Measurements from ENCODE around the gene PGA3. TPM values are rescaled to one million over a fixed set of nuclear protein-coding genes. Genes with fewer than 3 reads are reported as not detected.
"Not testable (repeated sequence)": the region's sequence is repeated elsewhere in the genome, so short reads cannot be mapped to it uniquely, and the experiment has no call there.

Gene PGA3
- 1 to 10 TPM in 2 of 7 donors, under 1 TPM in 2, not detected in 3; 0.37 to 2.6 (median 1.2) TPM for total RNA-seq
- under 1 TPM; 0.33 to 0.61 (median 0.54) TPM for polyA plus RNA-seq
- long read RNA-seq, donor 1, transcript PGA3-201 (9 exons, 1,748 nt), result major isoform, 5 of 5 reads
- long read RNA-seq, donor 1, partial matches to known transcripts, result 0 of 5 reads
- long read RNA-seq, donor 1, other reads (novel, unspliced or antisense), result 0 of 5 reads
- long read RNA-seq, donor 2, result 0 reads

DNA sequence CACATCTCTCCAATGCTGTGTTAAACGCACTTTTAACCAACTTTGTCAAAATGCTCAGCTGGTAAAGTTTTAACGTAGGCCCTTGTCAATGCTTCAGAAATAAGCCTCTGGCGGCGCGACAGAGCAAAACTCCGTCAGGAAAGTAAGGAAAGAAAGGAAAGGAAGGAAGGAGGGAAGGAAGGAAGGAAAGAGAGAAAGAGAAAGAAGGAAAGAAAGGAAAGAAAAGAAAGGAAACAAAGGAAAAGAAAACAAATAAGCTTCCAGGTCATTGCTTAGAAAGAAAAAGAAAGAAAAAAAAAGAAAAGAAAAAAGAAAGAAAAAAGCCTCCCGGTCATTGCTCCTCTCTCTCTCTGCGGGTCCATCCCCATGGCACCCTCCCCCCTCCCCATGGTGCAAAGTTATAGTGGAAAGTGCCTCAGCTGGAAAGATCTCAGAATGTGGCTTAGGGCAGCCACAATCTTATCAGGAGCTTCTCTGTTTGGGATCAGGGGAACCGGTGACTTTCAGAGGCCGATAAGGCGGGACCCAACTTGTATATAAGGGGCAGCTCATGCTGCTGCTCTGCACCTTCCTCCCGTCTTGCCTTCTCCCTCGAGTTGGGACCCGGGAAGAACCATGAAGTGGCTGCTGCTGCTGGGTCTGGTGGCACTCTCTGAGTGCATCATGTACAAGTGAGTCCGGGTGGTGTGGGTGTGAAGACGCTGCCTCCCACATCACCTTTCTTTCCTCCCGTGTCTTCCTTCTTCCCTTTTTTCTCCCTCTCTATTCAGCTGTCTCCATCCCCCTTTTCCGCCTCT, at the start of gene PGA3:
PGA3 (plus strand) TSS at position 566 of the 797 bp plus-strand sequence; CDS start at position 616, 50 bp downstream.
- H3K27ac ChIP-seq; H3K27me3 ChIP-seq (replicated peaks in 1 of 7); H3K9me3 ChIP-seq; intact Hi-C loops (cut with DNase I; ENCODE audit: low total_unique reads); H3K36me3 ChIP-seq; H3K4me3 ChIP-seq; DNase-seq: not testable (repeated sequence)
- H3K4me1 ChIP-seq, result peaks cover 0 to 11% (median 0%) of the 10 kb centered on the region in 6 donors
- 69 to 81% (median 70%) methylated on average over 15 to 17 of the region's 18 CpGs for WGBS, 5 donors

DNA sequence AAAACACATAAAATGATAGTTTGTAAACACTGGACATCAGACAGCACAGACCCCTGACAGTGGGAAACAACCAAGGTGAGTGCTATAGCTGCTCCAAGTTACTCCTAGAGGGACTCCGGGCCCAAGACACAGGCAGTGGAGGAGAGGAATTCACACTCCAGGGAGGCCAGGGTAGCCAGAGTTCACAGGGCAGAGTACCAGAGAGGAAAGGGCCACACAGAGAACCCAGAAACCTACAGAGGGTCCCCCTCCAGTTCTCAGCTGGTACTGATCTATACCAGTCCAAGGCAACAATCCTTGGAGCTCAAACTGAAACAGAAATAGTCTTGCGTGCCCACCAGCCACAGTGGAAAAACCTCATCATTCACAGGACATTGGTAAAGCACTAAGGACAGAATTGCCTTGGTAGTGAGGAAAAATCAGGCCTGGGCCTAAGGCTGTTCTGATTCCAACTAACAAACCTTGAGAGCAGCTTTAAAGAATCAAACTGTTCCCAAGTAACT, 49.7 kb upstream of the PGA3 start:
- H3K36me3 ChIP-seq, result peaks cover 0 to 18% (median 0%) of the 10 kb centered on the region in 6 donors
- no peaks in the 10 kb centered on the region for H3K27me3 ChIP-seq (replicated peaks in 1 of 7)
- H3K27ac ChIP-seq, result peak overlapping the region in 6 of 8 donors; percentile 41 to 65 (median 50)
- peaks cover 0 to 21% (median 17%) of the 10 kb centered on the region in 8 donors for H3K9me3 ChIP-seq
- 88 to 94% (median 90%) methylated on average over 2 of the region's 2 CpGs for WGBS, 5 donors
- H3K4me3 ChIP-seq, result no peak overlapping the region
- peaks cover 5 to 82% (median 41%) of the 10 kb centered on the region in 6 donors for H3K4me1 ChIP-seq
- intact Hi-C loops (cut with DNase I; ENCODE audit: low total_unique reads), result no loop called here
- DNase-seq, result no peak
- TF ChIP-seq POLR2AphosphoS5 (IDR thresholded peaks at IDR 0.05), result no peak
- TF ChIP-seq, protein P1, sequence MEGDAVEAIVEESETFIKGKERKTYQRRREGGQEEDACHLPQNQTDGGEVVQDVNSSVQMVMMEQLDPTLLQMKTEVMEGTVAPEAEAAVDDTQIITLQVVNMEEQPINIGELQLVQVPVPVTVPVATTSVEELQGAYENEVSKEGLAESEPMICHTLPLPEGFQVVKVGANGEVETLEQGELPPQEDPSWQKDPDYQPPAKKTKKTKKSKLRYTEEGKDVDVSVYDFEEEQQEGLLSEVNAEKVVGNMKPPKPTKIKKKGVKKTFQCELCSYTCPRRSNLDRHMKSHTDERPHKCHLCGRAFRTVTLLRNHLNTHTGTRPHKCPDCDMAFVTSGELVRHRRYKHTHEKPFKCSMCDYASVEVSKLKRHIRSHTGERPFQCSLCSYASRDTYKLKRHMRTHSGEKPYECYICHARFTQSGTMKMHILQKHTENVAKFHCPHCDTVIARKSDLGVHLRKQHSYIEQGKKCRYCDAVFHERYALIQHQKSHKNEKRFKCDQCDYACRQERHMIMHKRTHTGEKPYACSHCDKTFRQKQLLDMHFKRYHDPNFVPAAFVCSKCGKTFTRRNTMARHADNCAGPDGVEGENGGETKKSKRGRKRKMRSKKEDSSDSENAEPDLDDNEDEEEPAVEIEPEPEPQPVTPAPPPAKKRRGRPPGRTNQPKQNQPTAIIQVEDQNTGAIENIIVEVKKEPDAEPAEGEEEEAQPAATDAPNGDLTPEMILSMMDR (IDR thresholded peaks at IDR 0.05 in 8 of 11, conservative IDR thresholded peaks at IDR 0.05 in 3 of 11), result no peak
- no peak for TF ChIP-seq POLR2A (IDR thresholded peaks at IDR 0.05)

DNA sequence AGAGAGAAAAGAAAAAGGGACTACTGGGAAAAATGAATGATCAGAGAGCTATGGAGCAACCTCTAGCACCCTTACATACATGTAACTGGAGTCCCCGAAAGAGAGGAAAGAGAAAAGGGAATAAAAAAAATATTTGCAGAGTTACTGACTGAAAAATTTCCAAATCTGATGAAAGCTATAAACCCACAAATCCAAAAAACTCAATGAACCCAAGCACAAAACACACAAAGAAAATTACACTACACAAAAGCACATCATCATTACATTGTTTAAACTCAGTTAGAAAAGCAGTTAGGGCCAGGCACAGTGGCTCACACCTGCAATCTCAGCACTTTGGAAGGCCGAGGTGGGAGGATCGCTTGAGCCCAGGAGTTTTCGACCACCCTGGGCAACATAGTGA, 48.8 kb upstream of the PGA3 start:
- 94 to 97% (median 97%) methylated on average over 4 of the region's 4 CpGs for WGBS, 5 donors
- Histone ChIP-seq H3K27ac (no peak overlapping the region), H3K4me1 (peaks cover 12 to 82% (median 46%) of the 10 kb centered on the region in 6 donors), H3K4me3 (no peak overlapping the region), H3K36me3 (peaks cover 0 to 18% (median 0%) of the 10 kb centered on the region in 6 donors), H3K27me3 (replicated peaks in 1 of 7) (no peaks in the 10 kb centered on the region), H3K9me3 (peaks cover 0 to 21% (median 17%) of the 10 kb centered on the region in 8 donors)
- intact Hi-C loops (cut with DNase I; ENCODE audit: low total_unique reads), result no loop called here
- TF ChIP-seq POLR2A (IDR thresholded peaks at IDR 0.05) (no peak), POLR2AphosphoS5 (IDR thresholded peaks at IDR 0.05) (no peak)
- TF ChIP-seq, protein P1 (IDR thresholded peaks at IDR 0.05 in 8 of 11, conservative IDR thresholded peaks at IDR 0.05 in 3 of 11), result no peak
- DNase-seq, result no peak

DNA sequence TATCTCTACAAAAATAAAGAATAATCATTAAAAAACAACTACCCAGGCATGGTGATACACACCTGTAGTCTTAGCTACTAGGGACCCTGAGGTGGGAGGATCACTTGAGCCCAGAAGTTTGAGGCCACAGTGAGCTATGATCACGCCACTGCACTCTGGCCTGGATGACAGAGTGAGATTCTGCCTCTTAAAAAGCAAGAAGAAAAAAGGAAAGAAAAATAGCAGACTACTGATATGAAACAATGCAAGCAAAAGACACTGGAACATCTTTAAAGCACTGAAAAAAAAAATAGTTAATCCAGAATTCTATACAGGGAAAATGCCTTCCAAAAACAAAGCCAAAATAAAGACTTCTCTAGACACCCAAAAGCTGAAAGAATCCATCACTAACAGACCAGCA, 48.0 kb upstream of the PGA3 start:
- no peaks in the 10 kb centered on the region for H3K27me3 ChIP-seq (replicated peaks in 1 of 7)
- H3K9me3 ChIP-seq, result peaks cover 0 to 21% (median 17%) of the 10 kb centered on the region in 8 donors
- WGBS, 5 donors, result 95 to 100% (median 96%) methylated on average over 1 of the region's 1 CpG
- TF ChIP-seq, protein P1 (IDR thresholded peaks at IDR 0.05 in 8 of 11, conservative IDR thresholded peaks at IDR 0.05 in 3 of 11), result no peak
- TF ChIP-seq POLR2AphosphoS5 (IDR thresholded peaks at IDR 0.05) (no peak), POLR2A (IDR thresholded peaks at IDR 0.05) (no peak)
- no peak overlapping the region for H3K27ac ChIP-seq
- H3K36me3 ChIP-seq, result peaks cover 0 to 18% (median 0%) of the 10 kb centered on the region in 6 donors
- DNase-seq, result no peak
- no peak overlapping the region for H3K4me3 ChIP-seq
- intact Hi-C loops (cut with DNase I; ENCODE audit: low total_unique reads), result no loop called here
- peaks cover 12 to 82% (median 46%) of the 10 kb centered on the region in 6 donors for H3K4me1 ChIP-seq

Measured in spleen (tissue), 13 donors.